Fibroblast of lung (primary cell): ENCODE results near the gene ITGAE. TPM values are rescaled to one million over a fixed set of nuclear protein-coding genes. Genes with fewer than 3 reads are reported as not detected.

Experiments used
- DNase-seq, 2 donors: peaks; one replicate each; pipeline versions ENCODE4 v3.0.0 to v3.0.0-alpha.2; 2010; ENCODE audit warnings: low read depth in 2 of 2
- H2AFZ ChIP-seq: 2 replicates; pipeline ENCODE4 v1.5.1; 2012; ENCODE audit warnings: low read length, control low read depth, inconsistent platforms
- H3K27ac ChIP-seq: 2 replicates; pipeline ENCODE4 v1.5.1; 2011; ENCODE audit warnings: low read length, control low read depth; ENCODE audit not compliant: insufficient read depth
- H3K27me3 ChIP-seq: 2 replicates; pipeline ENCODE4 v1.5.1; 2011; ENCODE audit warnings: mild to moderate bottlenecking, low read length; ENCODE audit not compliant: control insufficient read depth, insufficient read depth
- H3K36me3 ChIP-seq: 2 replicates; pipeline ENCODE4 v1.5.1; 2011; ENCODE audit warnings: low read length; ENCODE audit not compliant: control insufficient read depth, insufficient read depth
- H3K4me1 ChIP-seq: 2 replicates; pipeline ENCODE4 v1.5.1; 2011; ENCODE audit warnings: low read length; ENCODE audit not compliant: control insufficient read depth, insufficient read depth; ENCODE audit errors: extremely low read depth
- H3K4me2 ChIP-seq: 2 replicates; pipeline ENCODE4 v1.5.1; 2011; ENCODE audit warnings: low read length, control low read depth; ENCODE audit not compliant: insufficient read depth; ENCODE audit errors: extremely low read depth
- H3K4me3 ChIP-seq, 4 experiments: fragments of 200-600 bp in 1 of 4; sonication (generic) in 1 of 4; replicated peaks in 1 of 4; 2 replicates each; pipeline ENCODE4 v1.5.1; 2011 to 2016; ENCODE audit warnings: low read length in 4 of 4, low read depth in 3 of 4, mild to moderate bottlenecking in 3 of 4, control low read depth in 2 of 4, inconsistent platforms in 1 of 4, mixed read lengths in 1 of 4; ENCODE audit not compliant: insufficient read depth in 1 of 4; ENCODE audit errors: control extremely low read depth in 1 of 4
- H3K79me2 ChIP-seq: 2 replicates; pipeline ENCODE4 v1.5.1; 2012; ENCODE audit warnings: mild to moderate bottlenecking, low read length, inconsistent platforms; ENCODE audit not compliant: control insufficient read depth, insufficient read depth
- H3K9ac ChIP-seq: 2 replicates; pipeline ENCODE4 v1.5.1; 2011; ENCODE audit warnings: mild to moderate bottlenecking, low read length, control low read depth; ENCODE audit not compliant: insufficient read depth
- H3K9me3 ChIP-seq: 2 replicates; pipeline ENCODE4 v1.5.1; 2012; ENCODE audit warnings: low read depth, low read length; ENCODE audit not compliant: control insufficient read depth, insufficient read depth
- H4K20me1 ChIP-seq: 2 replicates; pipeline ENCODE4 v1.5.1; 2011; ENCODE audit warnings: low read length; ENCODE audit not compliant: control insufficient read depth, insufficient read depth; ENCODE audit errors: extremely low read depth
- EZH2 ChIP-seq: IDR thresholded peaks from 2 replicates; pipeline ENCODE4 v1.5.1; 2012; ENCODE audit warnings: low read length, control low read depth, mild to moderate bottlenecking; ENCODE audit errors: missing control alignments
- polyA minus RNA-seq: library from RNA; depleted of rRNA, polyadenylated mRNA; stranded (reverse); fragments of >200 nt; gene quantifications from 2 replicates; pipeline ENCODE4 v1.2.3, GENCODE V29; 2011; ENCODE audit warnings: low replicate concordance
- polyA plus RNA-seq, 2 donors: library from polyadenylated mRNA; depleted of rRNA in 1 of 2; stranded (reverse) in 1 of 2; unstranded in 1 of 2; fragments of >200 nt; gene quantifications; 2 replicates each; pipeline ENCODE4 v1.2.1, GENCODE V29; 2011 to 2012; ENCODE audit warnings: missing spikeins in 1 of 2
- total RNA-seq: library from RNA; depleted of rRNA; stranded (reverse); fragments of >200 nt; gene quantifications from 2 replicates; pipeline ENCODE4 v1.2.1, GENCODE V29; 2014
- TF ChIP-seq, protein P1 (sequence below), 2 donors: IDR thresholded peaks in 1 of 2; conservative IDR thresholded peaks in 1 of 2; 1 replicate in 1 of 2; 2 replicates in 1 of 2; pipeline ENCODE4 v1.5.1; 2011 to 2012; ENCODE audit warnings: low read length in 2 of 2, control low read depth in 1 of 2, inconsistent platforms in 1 of 2, low read depth in 1 of 2, mild to moderate bottlenecking in 1 of 2

The ITGAE gene, protein sequence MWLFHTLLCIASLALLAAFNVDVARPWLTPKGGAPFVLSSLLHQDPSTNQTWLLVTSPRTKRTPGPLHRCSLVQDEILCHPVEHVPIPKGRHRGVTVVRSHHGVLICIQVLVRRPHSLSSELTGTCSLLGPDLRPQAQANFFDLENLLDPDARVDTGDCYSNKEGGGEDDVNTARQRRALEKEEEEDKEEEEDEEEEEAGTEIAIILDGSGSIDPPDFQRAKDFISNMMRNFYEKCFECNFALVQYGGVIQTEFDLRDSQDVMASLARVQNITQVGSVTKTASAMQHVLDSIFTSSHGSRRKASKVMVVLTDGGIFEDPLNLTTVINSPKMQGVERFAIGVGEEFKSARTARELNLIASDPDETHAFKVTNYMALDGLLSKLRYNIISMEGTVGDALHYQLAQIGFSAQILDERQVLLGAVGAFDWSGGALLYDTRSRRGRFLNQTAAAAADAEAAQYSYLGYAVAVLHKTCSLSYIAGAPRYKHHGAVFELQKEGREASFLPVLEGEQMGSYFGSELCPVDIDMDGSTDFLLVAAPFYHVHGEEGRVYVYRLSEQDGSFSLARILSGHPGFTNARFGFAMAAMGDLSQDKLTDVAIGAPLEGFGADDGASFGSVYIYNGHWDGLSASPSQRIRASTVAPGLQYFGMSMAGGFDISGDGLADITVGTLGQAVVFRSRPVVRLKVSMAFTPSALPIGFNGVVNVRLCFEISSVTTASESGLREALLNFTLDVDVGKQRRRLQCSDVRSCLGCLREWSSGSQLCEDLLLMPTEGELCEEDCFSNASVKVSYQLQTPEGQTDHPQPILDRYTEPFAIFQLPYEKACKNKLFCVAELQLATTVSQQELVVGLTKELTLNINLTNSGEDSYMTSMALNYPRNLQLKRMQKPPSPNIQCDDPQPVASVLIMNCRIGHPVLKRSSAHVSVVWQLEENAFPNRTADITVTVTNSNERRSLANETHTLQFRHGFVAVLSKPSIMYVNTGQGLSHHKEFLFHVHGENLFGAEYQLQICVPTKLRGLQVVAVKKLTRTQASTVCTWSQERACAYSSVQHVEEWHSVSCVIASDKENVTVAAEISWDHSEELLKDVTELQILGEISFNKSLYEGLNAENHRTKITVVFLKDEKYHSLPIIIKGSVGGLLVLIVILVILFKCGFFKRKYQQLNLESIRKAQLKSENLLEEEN
- total RNA-seq (15.9 and 29.7 TPM in 2 replicates), polyA plus RNA-seq (72.5 and 76.6 TPM in 2 replicates), polyA minus RNA-seq (1.5 and 4.5 TPM in 2 replicates)
- polyA plus RNA-seq (2012), result 63.7 and 76.2 TPM in 2 replicates

DNA sequence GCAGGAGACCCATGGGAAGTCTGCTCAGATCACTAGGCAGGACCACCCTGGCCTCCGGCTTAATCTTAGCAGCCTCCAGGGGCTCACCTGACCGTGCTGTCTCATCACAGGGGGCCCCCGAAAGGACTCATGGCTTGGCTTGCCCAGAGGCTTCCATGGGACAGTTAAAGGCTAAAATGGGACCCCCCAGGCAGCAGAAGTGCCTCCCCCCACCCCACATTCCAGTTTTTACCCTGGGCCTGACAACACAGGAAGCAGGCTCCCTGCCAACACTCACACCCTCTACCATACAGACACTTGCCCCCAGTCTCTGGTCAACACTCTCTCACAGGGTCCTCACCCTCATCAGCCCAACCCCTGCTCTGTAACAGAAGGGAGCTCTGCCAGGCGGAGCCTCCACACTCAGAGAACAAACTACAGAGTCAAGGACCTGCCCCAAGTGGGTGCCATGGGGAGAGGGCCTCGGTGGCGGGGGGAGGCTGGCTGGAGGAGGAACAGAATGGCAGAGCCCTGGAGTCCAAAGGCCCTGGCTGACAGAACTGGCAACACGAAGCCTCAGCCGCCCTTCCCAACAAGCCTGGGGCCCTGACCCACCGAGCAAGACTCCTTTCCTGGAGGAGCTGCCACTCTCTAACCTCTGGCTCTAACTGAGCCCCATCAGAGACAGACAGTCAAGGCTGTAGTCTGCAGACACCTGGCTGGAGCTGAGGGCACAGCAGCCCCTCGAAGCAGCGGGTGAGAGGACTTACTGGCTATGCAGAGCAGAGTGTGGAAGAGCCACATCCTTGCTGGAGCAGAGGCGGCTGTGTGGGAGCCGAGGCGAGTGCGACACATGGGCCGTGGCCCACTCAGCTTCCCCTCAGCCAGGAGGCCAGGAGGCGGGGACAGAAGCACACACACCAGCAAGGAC lies at the start of gene ITGAE:
ITGAE (minus strand) TSS at position 827 of the 910 bp plus-strand sequence; CDS start at position 783, 44 bp downstream.
- no peaks in the 10 kb centered on the region for H3K79me2 ChIP-seq
- H3K27ac ChIP-seq, result no peak within 1 kb of the TSS
- H3K4me2 ChIP-seq, result no peak within 1 kb of the TSS
- no peak within 1 kb of the TSS for H3K4me3 ChIP-seq
- DNase-seq, result no peak
- H3K4me1 ChIP-seq, result peaks cover 6% of the 10 kb centered on the region
- H3K9ac ChIP-seq, result no peak within 1 kb of the TSS
- H4K20me1 ChIP-seq, result no peaks in the 10 kb centered on the region
- H3K27me3 ChIP-seq, result no peaks in the 10 kb centered on the region
- TF ChIP-seq, protein P1, sequence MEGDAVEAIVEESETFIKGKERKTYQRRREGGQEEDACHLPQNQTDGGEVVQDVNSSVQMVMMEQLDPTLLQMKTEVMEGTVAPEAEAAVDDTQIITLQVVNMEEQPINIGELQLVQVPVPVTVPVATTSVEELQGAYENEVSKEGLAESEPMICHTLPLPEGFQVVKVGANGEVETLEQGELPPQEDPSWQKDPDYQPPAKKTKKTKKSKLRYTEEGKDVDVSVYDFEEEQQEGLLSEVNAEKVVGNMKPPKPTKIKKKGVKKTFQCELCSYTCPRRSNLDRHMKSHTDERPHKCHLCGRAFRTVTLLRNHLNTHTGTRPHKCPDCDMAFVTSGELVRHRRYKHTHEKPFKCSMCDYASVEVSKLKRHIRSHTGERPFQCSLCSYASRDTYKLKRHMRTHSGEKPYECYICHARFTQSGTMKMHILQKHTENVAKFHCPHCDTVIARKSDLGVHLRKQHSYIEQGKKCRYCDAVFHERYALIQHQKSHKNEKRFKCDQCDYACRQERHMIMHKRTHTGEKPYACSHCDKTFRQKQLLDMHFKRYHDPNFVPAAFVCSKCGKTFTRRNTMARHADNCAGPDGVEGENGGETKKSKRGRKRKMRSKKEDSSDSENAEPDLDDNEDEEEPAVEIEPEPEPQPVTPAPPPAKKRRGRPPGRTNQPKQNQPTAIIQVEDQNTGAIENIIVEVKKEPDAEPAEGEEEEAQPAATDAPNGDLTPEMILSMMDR (conservative IDR thresholded peaks at IDR 0.05 in 1 of 2, IDR thresholded peaks at IDR 0.05 in 1 of 2; ENCODE audit: low read depth in 1 of 2, low read length in 2 of 2), result no peak
- no peak for TF ChIP-seq EZH2
- no peak within 1 kb of the TSS for H2AFZ ChIP-seq
- H3K9me3 ChIP-seq, result no peaks in the 10 kb centered on the region
- H3K36me3 ChIP-seq, result no peaks in the 10 kb centered on the region

DNA sequence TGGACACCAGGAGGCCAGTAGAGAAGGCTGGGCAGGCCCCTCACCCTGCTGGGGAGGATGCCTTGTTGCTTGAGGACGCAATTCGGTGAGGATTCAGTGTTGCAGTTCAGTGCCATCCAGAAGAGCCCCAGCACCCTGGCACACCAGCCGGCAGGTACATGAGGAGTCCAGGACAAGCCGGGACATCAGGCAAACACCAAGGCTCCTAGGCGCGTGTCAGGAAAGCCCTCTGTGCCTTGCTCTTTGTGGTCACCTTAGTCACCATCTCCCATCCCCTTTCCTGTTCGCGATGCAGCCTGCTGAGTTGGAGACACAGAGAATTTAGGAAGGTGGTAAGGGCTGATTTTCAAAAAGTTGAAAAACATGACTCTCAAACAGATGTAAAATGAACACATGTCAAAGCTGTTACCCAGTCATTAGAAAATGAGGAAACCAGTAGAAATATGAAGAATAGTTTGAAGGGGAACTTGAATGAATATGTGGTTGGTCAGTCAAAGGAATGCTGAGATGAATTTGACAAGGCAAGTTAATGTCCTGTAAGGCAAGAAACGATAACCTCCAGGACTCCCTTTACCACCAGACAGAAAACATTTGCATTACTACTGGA lies 47.3 kb upstream of the ITGAE start:
- H3K27ac ChIP-seq, result no peak overlapping the region
- peaks cover 3% of the 10 kb centered on the region for H3K36me3 ChIP-seq
- H2AFZ ChIP-seq, result no peak overlapping the region
- H3K27me3 ChIP-seq, result peaks cover 6% of the 10 kb centered on the region
- peaks cover 25% of the 10 kb centered on the region for H3K79me2 ChIP-seq
- H3K4me3 ChIP-seq, result no peak overlapping the region
- H3K4me1 ChIP-seq, result no peaks in the 10 kb centered on the region
- no peak for TF ChIP-seq EZH2
- TF ChIP-seq, protein P1 (conservative IDR thresholded peaks at IDR 0.05 in 1 of 2, IDR thresholded peaks at IDR 0.05 in 1 of 2; ENCODE audit: low read depth in 1 of 2, low read length in 2 of 2), result no peak
- H4K20me1 ChIP-seq, result no peaks in the 10 kb centered on the region
- no peaks in the 10 kb centered on the region for H3K9me3 ChIP-seq
- H3K4me2 ChIP-seq, result no peak overlapping the region
- no peak for DNase-seq
- no peak overlapping the region for H3K9ac ChIP-seq
